DMS 273 (cell line): ENCODE measurements around the gene IL17RE.

Source experiments
- DNase-seq: peaks from one replicate; lab custom pipeline; 2025; ENCODE audit not compliant: unreplicated experiment; lab: John Stamatoyannopoulos, UW

IL17RE gene

DNA sequence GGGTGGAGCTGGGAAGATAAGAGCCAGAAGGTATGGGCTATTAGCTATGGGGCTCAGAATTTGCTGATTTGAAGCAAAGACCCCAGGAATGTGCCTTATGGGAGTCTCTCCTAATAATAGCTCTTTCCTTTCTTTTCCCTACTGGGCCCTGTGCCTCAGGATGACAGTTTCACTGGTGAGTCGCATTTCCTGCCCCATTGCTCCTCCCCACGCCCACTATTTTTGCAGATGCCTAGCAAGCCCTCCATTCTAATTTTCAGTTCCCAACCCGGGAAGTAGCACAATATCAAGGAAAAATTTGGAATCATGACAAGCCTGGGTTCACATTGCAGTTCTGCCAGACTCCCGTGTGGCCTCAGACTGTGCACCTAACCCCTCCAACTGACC lies 583 bp downstream of the IL17RE start:
- no peak for DNase-seq

DNA sequence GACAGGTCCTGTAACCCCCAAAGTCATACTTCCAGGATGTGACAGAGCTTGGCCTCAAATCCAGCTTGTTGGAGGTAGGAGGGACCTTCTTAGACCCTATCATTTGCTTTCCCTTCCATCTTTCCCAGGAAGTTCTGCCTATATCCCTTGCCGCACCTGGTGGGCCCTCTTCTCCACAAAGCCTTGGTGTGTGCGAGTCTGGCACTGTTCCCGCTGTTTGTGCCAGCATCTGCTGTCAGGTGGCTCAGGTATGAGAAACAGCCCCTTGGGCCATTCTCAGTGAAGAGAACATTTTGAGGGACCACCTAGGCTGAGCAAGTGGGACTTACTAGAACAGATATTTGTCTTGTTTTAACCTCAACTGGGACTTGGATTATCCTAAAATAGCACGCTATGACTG lies 1.3 kb downstream of the IL17RE start:
- DNase-seq: no peak

DNA sequence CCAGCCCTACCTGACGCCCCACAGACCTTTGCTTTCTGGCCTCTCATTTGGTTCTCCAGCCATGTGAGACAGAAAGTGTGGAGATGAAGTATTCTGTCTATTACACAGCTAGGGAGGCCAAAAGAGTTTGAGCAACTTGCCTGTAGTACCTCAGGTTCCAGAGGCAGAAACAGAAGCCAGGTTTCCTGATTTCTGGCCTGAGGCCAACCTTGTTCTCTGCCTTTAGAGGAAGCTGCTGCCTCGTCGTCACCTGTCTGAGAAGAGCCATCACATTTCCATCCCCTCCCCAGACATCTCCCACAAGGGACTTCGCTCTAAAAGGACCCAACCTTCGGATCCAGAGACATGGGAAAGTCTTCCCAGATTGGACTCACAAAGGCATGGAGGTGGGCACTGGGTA lies 3.8 kb downstream of the IL17RE start:
- DNase-seq: no peak

DNA sequence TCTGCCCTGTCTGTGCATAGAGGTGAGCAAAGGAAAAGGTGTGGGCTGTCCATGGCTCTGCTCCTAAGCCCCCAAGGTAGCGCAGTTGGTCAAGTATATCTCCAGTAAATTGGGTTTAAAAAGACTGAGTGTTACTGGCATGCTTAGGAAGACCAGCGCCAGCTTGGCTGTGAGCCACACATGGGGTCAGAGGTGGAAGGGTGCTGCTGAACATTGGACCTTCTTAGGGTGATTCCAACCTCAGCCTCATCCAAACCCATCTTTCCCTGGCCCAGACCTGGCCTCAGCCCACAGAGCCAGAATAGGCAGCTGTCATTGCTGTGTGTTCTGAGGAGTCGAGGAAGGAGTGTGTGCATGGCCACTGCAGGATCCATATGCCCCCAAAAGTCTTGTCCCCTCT lies 5.6 kb downstream of the IL17RE start:
- no peak for DNase-seq

DNA sequence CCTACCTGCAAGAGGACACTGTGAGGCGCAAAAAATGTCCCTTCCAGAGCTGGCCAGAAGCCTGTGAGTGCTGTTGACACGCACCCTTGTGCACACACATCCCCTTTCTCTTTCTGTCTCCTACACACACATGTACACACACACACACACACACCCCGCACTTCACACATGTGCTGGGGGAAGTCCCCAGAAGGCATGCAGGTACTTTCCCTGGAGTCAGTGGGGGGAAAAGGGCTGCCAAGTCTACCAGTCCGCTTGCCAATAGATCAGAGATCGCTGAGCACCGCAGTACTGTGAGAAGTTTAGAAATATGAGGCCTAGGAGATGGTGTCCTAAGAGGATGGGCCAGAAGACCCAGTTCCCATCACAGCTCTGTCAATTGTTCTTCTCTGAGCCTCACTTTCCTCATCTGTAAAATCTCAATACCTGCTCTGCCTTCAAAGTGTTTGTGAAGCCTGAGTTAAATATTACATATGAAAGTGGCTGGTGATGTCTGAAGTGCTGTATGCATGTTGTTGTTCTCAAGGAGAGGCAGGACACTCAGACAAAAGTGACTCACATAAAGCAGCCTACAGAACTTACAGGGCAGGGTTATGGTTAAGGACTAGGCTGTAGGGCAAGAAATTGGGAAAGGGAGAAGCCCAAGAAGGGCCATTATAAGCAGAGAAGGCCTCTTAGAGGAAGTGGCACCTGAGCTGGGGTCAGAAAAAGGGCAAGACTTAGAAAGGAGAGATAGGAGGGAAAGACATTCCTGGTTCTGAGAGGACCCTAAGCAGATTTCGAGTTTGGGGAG lies 6.8 kb downstream of the IL17RE start:
- no peak for DNase-seq

DNA sequence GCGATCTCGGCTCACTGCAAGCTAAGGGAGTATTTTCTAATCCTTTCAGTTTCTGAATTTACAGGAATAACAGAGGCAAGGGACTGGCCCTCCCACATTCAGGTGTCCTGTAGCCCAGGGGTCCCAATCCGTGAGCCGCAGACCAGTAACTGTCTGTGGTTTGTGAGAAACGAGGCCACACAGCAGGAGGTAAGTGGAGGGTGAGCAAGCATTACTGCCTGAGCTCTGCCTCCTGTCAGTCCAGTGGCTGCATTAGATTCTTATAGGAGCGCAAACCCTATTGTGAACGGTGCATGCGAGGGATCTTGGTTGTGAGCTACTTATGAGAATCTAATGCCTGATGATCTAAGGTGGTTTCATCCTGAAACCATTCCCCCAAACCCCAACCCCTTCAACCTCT lies 9.2 kb downstream of the IL17RE start:
- no peak for DNase-seq

DNA sequence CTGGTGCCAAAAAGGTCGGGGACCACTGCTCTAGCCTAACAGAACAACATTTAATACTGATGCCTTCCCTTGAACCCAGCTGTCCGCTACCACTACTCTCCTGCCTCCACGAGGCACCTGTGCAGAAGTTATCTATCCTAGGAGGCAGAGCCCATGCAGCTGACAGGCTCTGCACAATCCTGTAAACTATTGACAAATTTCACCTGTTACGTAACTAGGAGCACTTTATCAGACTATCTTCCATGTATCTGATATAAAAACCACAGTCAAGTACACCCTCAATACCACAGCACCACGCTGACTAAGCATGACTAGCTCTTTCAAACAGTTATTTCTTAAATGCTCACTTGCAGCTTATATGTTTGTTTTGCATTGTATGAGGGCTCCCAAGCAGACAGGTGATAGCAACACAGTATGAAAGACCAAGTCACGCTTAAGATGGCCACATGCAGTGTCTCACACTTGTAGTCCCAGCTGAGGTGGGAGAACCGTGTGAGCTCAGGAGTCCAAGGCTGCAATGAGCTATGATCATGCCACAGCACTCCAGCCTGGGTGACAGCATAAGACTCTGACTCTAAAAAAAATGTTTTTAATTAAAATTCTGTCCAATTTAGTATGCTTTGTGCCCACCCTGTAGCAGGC lies 9.8 kb downstream of the IL17RE start:
- no peak for DNase-seq

DNA sequence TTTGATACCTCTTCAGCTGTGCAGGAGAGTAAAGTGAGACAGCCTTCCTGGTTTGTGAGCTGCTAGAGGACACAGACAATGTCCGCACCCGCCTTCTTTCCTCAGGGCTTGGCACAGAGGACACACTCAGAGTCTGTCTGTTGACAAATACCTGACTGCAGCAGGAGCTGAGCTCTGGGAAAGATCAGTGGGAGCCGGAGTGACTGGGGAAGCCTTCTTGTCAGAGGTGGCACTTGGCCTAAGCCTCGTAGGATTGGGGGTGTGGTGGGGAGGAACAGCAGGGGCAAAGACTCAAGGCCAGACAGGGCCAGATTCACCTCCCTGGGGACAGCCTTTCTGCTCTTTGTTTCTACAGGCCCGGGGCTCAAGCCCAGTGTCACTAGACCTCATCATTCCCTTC lies 11.0 kb downstream of the IL17RE start:
- no peak for DNase-seq

DNA sequence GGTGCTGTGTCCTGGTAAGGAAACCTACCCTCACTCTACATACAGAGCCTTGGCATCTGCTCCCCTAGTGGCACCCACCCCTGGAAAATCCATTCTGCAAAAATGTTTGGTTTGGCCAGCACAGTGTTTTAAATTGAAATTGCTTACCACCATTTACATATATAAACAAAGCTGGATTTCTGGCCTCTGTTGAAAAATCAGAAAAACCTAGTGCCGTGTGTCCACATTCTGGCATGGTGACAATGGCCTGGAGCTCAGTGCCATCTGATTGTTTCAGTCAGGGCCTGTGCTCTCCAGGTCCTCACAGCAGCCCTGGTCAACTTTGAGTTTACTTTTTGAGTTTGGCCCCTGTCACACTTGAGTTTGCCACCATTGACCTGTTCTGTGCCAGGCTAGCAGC lies 11.4 kb downstream of the IL17RE start:
- no peak for DNase-seq

DNA sequence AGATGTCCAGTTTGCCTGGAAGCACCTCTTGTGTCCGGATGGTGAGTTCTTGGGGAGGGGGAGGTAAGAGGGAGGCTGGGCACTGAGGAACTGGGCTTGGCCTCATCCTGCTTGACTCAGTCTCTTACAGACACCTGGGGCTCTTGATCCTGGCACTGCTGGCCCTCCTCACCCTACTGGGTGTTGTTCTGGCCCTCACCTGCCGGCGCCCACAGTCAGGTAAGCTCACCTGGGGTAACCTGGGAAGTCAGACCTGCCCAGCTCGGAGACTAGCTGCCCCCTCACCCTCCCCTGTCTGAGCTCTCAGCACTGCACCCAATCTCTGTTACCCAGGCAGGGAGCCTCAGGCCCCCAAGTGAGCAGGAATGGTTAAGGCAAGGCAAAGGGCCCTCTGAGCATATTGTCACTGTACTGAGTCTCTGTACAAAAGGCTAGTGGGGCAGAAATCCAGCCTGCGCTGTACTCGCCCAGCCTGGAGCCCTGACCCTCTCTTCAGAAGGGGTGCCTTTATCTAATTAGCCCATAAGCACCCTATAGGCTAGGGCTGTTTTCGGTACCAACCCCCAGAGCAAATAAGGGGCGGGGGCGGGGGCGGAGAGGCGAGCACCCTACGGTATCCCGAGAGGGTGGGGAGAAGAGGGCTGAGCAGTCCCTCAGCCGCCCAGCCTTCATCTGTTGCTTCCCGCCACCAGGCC lies 12.1 kb downstream of the IL17RE start:
- DNase-seq: peak; percentile 80

DNA sequence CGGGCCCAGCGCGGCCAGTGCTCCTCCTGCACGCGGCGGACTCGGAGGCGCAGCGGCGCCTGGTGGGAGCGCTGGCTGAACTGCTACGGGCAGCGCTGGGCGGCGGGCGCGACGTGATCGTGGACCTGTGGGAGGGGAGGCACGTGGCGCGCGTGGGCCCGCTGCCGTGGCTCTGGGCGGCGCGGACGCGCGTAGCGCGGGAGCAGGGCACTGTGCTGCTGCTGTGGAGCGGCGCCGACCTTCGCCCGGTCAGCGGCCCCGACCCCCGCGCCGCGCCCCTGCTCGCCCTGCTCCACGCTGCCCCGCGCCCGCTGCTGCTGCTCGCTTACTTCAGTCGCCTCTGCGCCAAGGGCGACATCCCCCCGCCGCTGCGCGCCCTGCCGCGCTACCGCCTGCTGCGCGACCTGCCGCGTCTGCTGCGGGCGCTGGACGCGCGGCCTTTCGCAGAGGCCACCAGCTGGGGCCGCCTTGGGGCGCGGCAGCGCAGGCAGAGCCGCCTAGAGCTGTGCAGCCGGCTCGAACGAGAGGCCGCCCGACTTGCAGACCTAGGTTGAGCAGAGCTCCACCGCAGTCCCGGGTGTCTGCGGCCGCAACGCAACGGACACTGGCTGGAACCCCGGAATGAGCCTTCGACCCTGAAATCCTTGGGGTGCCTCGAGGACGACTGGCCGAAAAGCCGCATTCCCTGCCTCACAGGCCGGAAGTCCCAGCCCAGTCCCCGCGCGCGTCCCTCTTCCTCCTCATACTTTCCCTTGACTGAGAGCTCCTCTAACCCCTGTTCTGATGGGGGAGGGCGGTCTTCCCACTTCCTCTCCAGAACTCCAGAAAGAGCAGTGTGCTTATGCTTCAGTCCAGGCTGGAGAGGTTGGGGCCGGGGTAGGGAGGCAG lies 12.8 kb downstream of the IL17RE start:
- peak; percentile 71 for DNase-seq

DNA sequence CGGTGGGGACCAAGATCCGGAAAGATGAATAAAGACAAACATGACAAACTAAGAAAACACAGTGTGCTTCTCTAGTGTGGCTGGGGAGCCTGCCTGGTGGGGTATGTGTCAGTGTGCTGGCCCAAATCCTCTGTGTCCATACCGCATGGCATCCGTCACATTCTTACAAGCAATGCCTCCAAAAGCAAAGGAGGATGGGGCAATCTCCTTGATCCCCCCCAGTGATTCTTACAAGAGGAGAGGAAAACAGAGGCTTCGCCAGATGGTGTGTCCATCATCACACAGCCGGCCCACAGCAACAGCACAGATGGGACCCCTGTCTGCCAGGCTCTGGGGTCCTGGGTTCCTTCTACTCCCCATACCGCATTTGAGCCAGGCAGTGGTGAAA lies 13.7 kb downstream of the IL17RE start:
- peak; percentile 87 for DNase-seq

DNA sequence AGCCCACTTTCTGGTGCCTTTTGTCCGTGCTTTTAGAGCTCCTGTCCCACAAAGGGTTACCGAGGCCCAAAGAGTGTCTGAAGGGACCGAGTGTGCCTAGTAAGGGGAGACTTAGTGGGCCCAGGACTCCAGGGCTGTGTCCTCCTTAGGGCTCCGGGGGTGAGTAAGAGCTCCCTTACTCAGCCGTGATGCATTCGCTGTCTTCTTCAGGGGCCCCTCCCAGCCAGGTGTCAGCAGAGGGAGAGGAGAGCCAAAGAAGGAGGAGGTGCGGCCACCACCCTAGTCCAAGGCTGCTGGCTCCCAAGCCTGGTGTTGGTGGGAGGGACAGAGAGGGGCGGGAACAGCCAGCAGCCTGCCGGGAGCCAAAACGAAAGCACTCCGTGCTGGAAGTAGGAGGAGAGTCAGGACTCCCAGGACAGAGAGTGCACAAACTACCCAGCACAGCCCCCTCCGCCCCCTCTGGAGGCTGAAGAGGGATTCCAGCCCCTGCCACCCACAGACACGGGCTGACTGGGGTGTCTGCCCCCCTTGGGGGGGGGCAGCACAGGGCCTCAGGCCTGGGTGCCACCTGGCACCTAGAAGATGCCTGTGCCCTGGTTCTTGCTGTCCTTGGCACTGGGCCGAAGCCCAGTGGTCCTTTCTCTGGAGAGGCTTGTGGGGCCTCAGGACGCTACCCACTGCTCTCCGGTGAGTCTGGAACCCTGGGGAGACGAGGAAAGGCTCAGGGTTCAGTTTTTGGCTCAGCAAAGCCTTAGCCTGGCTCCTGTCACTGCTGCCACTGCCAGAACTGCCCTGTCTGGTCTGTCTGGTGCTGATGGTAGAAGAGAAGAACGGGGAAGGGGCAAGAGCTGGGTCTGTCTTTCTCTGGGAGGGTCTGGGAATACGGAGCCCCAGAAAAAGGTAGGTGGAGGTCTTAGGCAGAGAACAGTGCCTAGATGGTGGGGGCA lies 14.4 kb downstream of the IL17RE start, which contains the start of gene IL17RC:
IL17RC (plus strand) TSS at position 365 of the 947 bp plus-strand sequence; CDS start at position 583, 218 bp downstream.
- peak; percentile 96 for DNase-seq

DNA sequence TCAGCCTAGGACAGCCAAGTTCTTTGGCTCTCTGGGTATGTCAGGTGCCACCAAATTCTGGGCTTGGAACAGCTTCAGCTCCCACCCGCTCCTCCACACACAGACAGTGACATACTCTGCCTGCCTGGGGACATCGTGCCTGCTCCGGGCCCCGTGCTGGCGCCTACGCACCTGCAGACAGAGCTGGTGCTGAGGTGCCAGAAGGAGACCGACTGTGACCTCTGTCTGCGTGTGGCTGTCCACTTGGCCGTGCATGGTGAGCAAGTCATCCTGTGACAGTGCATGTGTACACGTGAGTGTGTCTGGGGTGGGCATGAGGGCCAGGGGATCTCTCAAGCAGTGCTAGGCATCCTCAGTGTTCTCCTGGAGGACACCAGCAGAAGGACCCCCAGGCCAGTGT lies 15.2 kb downstream of the IL17RE start:
- no peak for DNase-seq

DNA sequence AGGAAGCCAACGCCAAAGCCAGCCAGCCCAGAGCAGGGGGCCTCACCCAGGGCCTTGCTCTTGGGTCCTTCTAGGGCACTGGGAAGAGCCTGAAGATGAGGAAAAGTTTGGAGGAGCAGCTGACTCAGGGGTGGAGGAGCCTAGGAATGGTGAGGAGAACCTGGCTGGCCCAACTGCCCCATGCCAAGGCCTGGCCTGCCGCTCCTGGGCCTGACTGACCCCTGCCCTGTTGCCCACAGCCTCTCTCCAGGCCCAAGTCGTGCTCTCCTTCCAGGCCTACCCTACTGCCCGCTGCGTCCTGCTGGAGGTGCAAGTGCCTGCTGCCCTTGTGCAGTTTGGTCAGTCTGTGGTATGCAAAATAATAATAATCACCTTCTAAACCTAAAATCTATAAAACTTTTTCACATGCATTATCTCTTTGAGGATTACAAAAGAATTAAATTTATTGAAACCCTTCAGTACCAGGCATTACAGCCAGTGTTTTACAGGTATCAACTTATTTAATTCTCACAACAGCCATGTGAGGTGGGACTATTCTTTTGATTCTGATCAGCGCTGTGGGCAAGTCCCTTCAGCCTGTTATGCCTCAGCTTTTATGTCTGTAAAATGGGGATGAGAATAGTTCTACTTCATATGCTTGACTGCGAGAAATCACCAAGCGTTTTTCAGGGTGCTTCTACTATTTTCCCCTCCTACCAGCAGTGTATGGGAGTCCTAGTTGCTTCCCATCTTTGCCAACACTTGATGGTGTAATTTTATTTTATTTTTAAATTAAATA lies 15.8 kb downstream of the IL17RE start:
- no peak for DNase-seq

DNA sequence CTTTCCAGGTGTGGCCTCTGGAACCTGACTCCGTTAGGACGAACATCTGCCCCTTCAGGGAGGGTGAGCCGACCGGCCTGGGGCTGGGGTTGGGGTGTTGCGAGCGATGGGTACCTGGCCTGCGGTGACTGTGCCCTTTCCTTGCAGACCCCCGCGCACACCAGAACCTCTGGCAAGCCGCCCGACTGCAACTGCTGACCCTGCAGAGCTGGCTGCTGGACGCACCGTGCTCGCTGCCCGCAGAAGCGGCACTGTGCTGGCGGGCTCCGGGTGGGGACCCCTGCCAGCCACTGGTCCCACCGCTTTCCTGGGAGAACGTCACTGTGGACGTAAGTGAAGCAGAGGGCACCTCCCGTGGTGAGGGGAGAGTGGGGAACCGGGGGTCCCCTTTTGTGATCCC lies 25.5 kb downstream of the IL17RE start:
- no peak for DNase-seq

DNA sequence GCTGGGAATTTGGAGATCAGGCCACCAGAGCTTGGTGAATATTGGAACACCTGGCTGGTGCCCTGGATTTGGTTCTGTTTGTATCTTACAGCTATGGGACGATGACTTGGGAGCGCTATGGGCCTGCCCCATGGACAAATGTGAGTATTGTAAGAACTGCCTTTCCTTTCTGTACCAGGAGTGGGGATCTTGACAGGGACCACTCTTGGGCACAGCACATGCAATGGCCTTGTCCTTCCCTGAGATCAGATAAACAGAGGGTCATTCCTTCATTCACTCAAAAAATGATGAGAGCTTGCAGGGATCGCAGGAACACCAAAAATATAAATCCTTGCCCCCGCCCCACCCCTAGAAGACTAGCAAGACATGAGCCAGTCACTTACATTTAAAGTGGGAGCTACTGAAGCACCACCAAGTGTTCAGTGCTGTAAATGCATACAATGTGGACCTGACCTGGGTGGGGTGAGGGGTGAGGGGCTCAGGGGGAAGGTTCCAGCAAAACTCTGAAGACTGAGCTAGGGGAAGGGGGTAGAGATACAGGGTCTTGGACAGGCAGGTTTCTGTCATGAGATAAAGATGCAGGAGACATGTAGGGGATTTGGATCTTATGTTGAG lies 28.3 kb downstream of the IL17RE start:
- peak; percentile 39 for DNase-seq

DNA sequence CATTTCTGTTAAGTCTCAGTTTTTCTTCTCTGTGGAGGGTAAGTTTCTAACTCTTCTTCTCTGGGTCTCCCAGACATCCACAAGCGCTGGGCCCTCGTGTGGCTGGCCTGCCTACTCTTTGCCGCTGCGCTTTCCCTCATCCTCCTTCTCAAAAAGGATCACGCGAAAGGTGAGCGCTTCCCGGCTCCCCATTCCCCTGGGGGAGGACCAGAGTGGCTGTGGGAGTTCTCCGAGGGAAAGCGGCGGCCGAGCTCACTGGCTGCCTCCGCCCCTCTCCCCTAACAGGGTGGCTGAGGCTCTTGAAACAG lies 29.8 kb downstream of the IL17RE start:
- no peak for DNase-seq
